Loucy (cell line): ENCODE results near the gene RILPL2.
"Not testable (repeated sequence)": the region's sequence is repeated elsewhere in the genome, so short reads cannot be mapped to it uniquely, and the experiment has no call there.

Experiments
- H2AFZ ChIP-seq: fragments of 200-600 bp; sonication (generic); 2 replicates; pipeline ENCODE4 v1.6.0; 2016; ENCODE audit warnings: antibody characterized with exemption, mild to moderate bottlenecking, low read length, moderate library complexity
- H3F3A ChIP-seq: fragments of 200-600 bp; 2 replicates; pipeline ENCODE4 v1.6.0; 2016; ENCODE audit warnings: antibody characterized with exemption, low read depth, mild to moderate bottlenecking
- H3K27me3 ChIP-seq: fragments of 200-600 bp; sonication (generic); 2 replicates; pipeline ENCODE4 v1.6.1; 2014; ENCODE audit warnings: low read length, mild to moderate bottlenecking; ENCODE audit not compliant: insufficient read depth, poor library complexity, severe bottlenecking
- H3K36me3 ChIP-seq: fragments of 200-600 bp; sonication (generic); 2 replicates; pipeline ENCODE4 v1.6.1; 2016; ENCODE audit warnings: low read length; ENCODE audit not compliant: insufficient read depth
- H3K4me1 ChIP-seq: fragments of 200-600 bp; sonication (generic); 2 replicates; pipeline ENCODE4 v1.5.1; 2014; ENCODE audit warnings: low read length, mild to moderate bottlenecking; ENCODE audit not compliant: insufficient read depth, poor library complexity, severe bottlenecking
- H3K4me2 ChIP-seq: fragments of 200-600 bp; sonication (generic); 2 replicates; pipeline ENCODE4 v1.6.0; 2014; ENCODE audit warnings: antibody characterized with exemption, low read length, low read depth, mild to moderate bottlenecking; ENCODE audit not compliant: poor library complexity, severe bottlenecking
- H3K4me3 ChIP-seq: fragments of 200-600 bp; sonication (generic); 2 replicates; pipeline ENCODE4 v1.5.1; 2014; ENCODE audit warnings: low read length, mild to moderate bottlenecking, mixed read lengths; ENCODE audit not compliant: poor library complexity, severe bottlenecking
- H3K79me2 ChIP-seq: fragments of 200-600 bp; sonication (generic); 2 replicates; pipeline ENCODE4 v1.6.1; 2014; ENCODE audit warnings: low read length; ENCODE audit not compliant: insufficient read depth
- H3K9ac ChIP-seq: fragments of 200-600 bp; sonication (generic); 2 replicates; pipeline ENCODE4 v1.6.0; 2014; ENCODE audit warnings: mild to moderate bottlenecking, low read depth, low read length, moderate library complexity; ENCODE audit not compliant: poor library complexity, severe bottlenecking
- H3K9me2 ChIP-seq: fragments of 200-600 bp; sonication (generic); replicated peaks from 2 replicates; pipeline ENCODE4 v1.6.1; 2016; ENCODE audit warnings: low read depth, low read length, mixed read lengths
- H3K9me3 ChIP-seq: fragments of 200-600 bp; sonication (generic); 2 replicates; pipeline ENCODE4 v1.6.1; 2014; ENCODE audit warnings: mild to moderate bottlenecking, antibody characterized with exemption, low read length, low read depth; ENCODE audit not compliant: insufficient read depth
- H4K20me1 ChIP-seq: fragments of 200-600 bp; sonication (generic); 2 replicates; pipeline ENCODE4 v1.6.0; 2014; ENCODE audit warnings: antibody characterized with exemption, low read length, mild to moderate bottlenecking; ENCODE audit not compliant: insufficient read depth, poor library complexity, severe bottlenecking
- EZH2phosphoT487 ChIP-seq: fragments of 200-600 bp; IDR thresholded peaks from 2 replicates; pipeline ENCODE4 v1.6.1; 2018; ENCODE audit warnings: antibody characterized with exemption, mild to moderate bottlenecking, moderate library complexity, borderline replicate concordance
- TF ChIP-seq, protein P1 (sequence below): fragments of 200-600 bp; sonication (generic); conservative IDR thresholded peaks from 2 replicates; pipeline ENCODE4 v1.5.1; 2014; ENCODE audit warnings: mild to moderate bottlenecking, antibody characterized with exemption, low read length

The RILPL2 gene

DNA sequence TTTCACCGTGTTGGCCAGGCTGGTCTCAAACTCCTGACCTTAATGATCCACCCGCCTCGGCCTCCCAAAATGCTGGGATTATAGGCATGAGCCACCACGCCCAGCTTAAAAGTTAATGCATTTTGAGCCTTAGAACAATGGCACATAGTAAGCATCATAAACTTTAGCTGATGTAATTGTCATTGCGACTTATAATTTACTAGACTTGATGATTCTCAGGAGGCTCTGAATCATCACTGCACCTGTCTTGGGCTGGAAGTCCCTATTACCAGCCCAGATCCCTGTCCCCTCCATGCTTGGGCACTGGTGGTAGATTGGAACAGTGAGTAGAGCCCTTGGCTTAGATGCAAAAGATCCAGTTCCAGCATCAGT, 26.5 kb downstream of the RILPL2 start:
- no peaks in the 10 kb centered on the region for H3K27me3 ChIP-seq
- no peaks in the 10 kb centered on the region for H3K9me3 ChIP-seq
- no peak overlapping the region for H2AFZ ChIP-seq
- H3F3A ChIP-seq = no peaks in the 10 kb centered on the region
- no peaks in the 10 kb centered on the region for H3K4me1 ChIP-seq
- no peaks in the 10 kb centered on the region for H4K20me1 ChIP-seq
- H3K4me3 ChIP-seq = no peak overlapping the region
- H3K4me2 ChIP-seq = no peak overlapping the region
- H3K36me3 ChIP-seq = peaks cover 35% of the 10 kb centered on the region; the same call in 1 of the 2 replicates
- TF ChIP-seq EZH2phosphoT487 = no peak
- TF ChIP-seq, protein P1, sequence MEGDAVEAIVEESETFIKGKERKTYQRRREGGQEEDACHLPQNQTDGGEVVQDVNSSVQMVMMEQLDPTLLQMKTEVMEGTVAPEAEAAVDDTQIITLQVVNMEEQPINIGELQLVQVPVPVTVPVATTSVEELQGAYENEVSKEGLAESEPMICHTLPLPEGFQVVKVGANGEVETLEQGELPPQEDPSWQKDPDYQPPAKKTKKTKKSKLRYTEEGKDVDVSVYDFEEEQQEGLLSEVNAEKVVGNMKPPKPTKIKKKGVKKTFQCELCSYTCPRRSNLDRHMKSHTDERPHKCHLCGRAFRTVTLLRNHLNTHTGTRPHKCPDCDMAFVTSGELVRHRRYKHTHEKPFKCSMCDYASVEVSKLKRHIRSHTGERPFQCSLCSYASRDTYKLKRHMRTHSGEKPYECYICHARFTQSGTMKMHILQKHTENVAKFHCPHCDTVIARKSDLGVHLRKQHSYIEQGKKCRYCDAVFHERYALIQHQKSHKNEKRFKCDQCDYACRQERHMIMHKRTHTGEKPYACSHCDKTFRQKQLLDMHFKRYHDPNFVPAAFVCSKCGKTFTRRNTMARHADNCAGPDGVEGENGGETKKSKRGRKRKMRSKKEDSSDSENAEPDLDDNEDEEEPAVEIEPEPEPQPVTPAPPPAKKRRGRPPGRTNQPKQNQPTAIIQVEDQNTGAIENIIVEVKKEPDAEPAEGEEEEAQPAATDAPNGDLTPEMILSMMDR = no peak
- H3K9me2 ChIP-seq = no peaks in the 10 kb centered on the region
- H3K9ac ChIP-seq = no peak overlapping the region
- no peaks in the 10 kb centered on the region for H3K79me2 ChIP-seq

DNA sequence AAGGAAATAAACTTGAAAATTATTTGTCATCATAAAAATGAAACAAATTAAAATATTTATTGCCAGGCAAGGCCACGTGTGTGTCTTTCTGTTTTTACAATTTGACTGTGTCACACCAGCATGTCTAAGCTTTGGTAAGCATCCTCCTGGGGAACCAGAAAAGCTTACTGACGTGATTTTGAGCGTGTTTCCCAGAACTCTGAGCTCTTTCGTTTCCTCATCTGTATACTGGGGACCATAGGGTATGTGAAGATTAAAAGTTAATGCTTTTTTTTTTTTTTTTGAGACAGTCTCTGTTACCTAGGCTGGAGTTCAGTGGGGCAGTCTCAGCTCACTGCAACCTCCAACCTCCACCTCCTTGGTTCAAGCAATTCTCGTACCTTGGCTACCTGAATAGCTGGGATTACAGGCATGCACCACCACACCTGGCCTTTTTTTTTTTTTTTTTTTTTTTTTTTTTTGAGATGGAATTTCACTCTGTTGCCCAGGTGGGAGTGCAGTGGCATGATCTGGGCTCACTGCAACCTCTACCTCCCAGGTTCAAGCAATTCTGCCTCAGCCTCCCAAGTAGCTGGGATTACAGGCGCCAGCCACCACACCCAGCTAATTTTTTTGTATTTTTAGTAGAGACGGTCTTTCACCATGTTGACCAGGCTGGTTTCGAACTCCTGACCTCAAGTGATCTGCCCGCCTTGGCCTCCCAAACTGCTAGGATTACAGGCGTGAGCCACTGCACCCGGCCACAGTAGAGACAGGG, 27.0 kb downstream of the RILPL2 start:
- H3K4me3 ChIP-seq, H4K20me1 ChIP-seq, H3K79me2 ChIP-seq, H3K9me2 ChIP-seq, H3K4me2 ChIP-seq, H2AFZ ChIP-seq, H3K27me3 ChIP-seq, H3K4me1 ChIP-seq, H3F3A ChIP-seq, H3K9me3 ChIP-seq, H3K9ac ChIP-seq: not testable (repeated sequence)
- H3K36me3 ChIP-seq = peaks cover 41% of the 10 kb centered on the region; the same call in 1 of the 2 replicates

DNA sequence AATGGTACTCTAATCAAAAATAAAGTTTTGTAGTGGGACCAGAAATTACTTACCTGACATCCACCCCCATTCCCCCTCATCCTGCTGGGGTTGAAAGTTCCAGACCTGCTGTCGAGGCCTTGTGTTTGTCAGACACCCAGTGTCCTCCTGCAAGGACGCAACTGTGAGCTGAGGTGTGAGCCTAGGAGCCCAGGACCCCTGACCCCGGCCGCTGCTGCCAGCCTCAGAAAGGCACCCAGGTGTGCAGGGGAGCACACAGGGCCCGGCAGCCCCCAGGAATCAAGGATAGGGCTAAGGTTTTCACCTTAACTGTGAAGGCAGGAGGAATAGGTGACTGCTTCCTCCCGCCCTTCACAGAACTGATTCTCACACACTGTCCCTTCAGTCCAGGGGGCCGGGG, 27.9 kb downstream of the RILPL2 start:
- H3K27me3 ChIP-seq, H3K9me3 ChIP-seq, H3K79me2 ChIP-seq, H3K9me2 ChIP-seq, H3F3A ChIP-seq, H3K4me3 ChIP-seq, H3K4me2 ChIP-seq, H3K9ac ChIP-seq, H3K4me1 ChIP-seq, H2AFZ ChIP-seq, H4K20me1 ChIP-seq: not testable (repeated sequence)
- peaks cover 49% of the 10 kb centered on the region for H3K36me3 ChIP-seq

GRCh38 chr12:123407934-123408333, 28.6 kb downstream of the RILPL2 start:
- not testable (repeated sequence) for H3K9me2 ChIP-seq, H3K79me2 ChIP-seq, H3K9me3 ChIP-seq, H4K20me1 ChIP-seq, H3K4me2 ChIP-seq, H3K9ac ChIP-seq, H3K4me1 ChIP-seq, H3F3A ChIP-seq, H3K27me3 ChIP-seq, H3K4me3 ChIP-seq, H2AFZ ChIP-seq
- peaks cover 56% of the 10 kb centered on the region for H3K36me3 ChIP-seq

DNA sequence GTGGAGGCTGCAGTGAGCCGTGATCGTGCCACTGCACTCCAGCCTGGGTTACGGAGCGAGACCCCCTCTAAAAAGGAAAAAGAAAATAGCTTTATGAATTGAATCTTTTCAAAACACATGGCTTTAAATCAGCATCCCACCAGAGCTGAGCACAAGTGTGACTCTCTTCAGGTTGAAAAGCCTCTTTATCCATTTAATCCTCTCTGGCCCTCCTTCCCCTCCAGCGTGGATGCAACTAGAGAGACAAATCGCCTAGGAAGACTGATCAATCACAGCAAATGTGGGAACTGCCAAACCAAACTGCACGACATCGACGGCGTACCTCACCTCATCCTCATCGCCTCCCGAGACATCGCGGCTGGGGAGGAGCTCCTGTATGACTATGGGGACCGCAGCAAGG, 29.2 kb downstream of the RILPL2 start:
- not testable (repeated sequence) for H3K4me1 ChIP-seq, H2AFZ ChIP-seq, H3K9ac ChIP-seq, H3F3A ChIP-seq, H3K79me2 ChIP-seq, H3K9me3 ChIP-seq, H3K27me3 ChIP-seq, H3K4me3 ChIP-seq, H3K9me2 ChIP-seq, H3K4me2 ChIP-seq, H4K20me1 ChIP-seq
- H3K36me3 ChIP-seq = peaks cover 57% of the 10 kb centered on the region
